Heart left ventricle (tissue), 16 donors: Measurements from ENCODE around the gene USF2. TPM values are rescaled to one million over a fixed set of nuclear protein-coding genes. Genes with fewer than 3 reads are reported as not detected.

Experiments
- ATAC-seq, 4 donors: fragments of 200-7000 bp; cut with Tn5 transposase; one replicate each; pipeline ENCODE4 v1.9.1; 2020 to 2022; ENCODE audit warnings: moderate library complexity in 4 of 4, mild to moderate bottlenecking in 3 of 4, moderate number of reproducible peaks in 1 of 4
- DNase-seq, 5 donors: peaks; one replicate each; pipeline ENCODE4 v3.0.0-alpha.2; 2020
- H3K27ac ChIP-seq, 12 donors: fragments of 200-600 bp; sonication (generic) in 4 of 12; one replicate each; pipeline versions ENCODE4 v1.5.0 to v1.8.0; 2016 to 2022; ENCODE audit warnings: mild to moderate bottlenecking in 2 of 12
- H3K27me3 ChIP-seq, 9 donors: fragments of 200-600 bp; sonication (generic) in 2 of 9; one replicate each; pipeline versions ENCODE4 v1.5.1 to v1.8.0; 2016 to 2022; ENCODE audit warnings: mild to moderate bottlenecking in 3 of 9
- H3K36me3 ChIP-seq, 9 donors: fragments of 200-600 bp; sonication (generic) in 2 of 9; one replicate each; pipeline versions ENCODE4 v1.5.0 to v1.8.0; 2018 to 2022; ENCODE audit warnings: mild to moderate bottlenecking in 2 of 9
- H3K4me1 ChIP-seq, 12 donors: fragments of 200-600 bp; sonication (generic) in 4 of 12; one replicate each; pipeline versions ENCODE4 v1.5.0 to v1.8.0; 2016 to 2022; ENCODE audit warnings: mild to moderate bottlenecking in 3 of 12
- H3K4me3 ChIP-seq, 12 donors: fragments of 200-600 bp; sonication (generic) in 4 of 12; one replicate each; pipeline versions ENCODE4 v1.5.0 to v1.8.0; 2017 to 2022; ENCODE audit warnings: mild to moderate bottlenecking in 9 of 12, moderate library complexity in 4 of 12
- H3K9me3 ChIP-seq, 12 donors: fragments of 200-600 bp; sonication (generic) in 4 of 12; one replicate each; pipeline versions ENCODE4 v1.5.0 to v1.8.0; 2016 to 2022; ENCODE audit warnings: mild to moderate bottlenecking in 1 of 12
- CTCF ChIP-seq, 12 donors: fragments of 200-600 bp; sonication (generic) in 4 of 12; IDR thresholded peaks; one replicate each; pipeline versions ENCODE4 v1.5.0 to v1.8.0; 2018 to 2022; ENCODE audit warnings: antibody characterized with exemption in 12 of 12, mild to moderate bottlenecking in 5 of 12
- POLR2A ChIP-seq, 2 donors: fragments of 450-650 bp; IDR thresholded peaks; one replicate each; pipeline ENCODE4 v1.6.1; 2017; ENCODE audit warnings: antibody characterized with exemption in 2 of 2, mild to moderate bottlenecking in 2 of 2, moderate library complexity in 2 of 2
- WGBS, 4 donors: extraction: QIAGEN DNeasy Blood & Tissue Kit in 2 of 4; methylation state at CpG; one replicate each; pipeline versions ENCODE4 v1.1.5 to v1.1.7; 2013 to 2018; 5-methylcytosine and 5-hydroxymethylcytosine counted together
- intact Hi-C, 10 donors: fragments of 100-400 bp; cut with DNase I; formaldehyde crosslinking; loops; one replicate each; pipeline versions ENCODE4 v1.11.1 to v1.14.2; 2022
- polyA plus RNA-seq, 2 donors: library from polyadenylated mRNA; stranded (reverse); fragments of 200-250 nt; gene quantifications; one replicate each; pipeline ENCODE4 v1.2.3, GENCODE V29; 2013
- total RNA-seq, 9 donors: library from RNA; depleted of rRNA in 2 of 9; stranded (reverse); fragments of >200 nt in 2 of 9; fragmentation: NEBNext Ultra II Directional in 3 of 9; extraction: Animal tissue kit (Norgen Biotek cat#: 25700) in 3 of 9; gene quantifications; one replicate each; pipeline versions ENCODE4 v1.1.0 to v1.2.4, GENCODE V29; 2016 to 2023
- donor health status: ischemic (EF 13 %, LVEDD 7.1; RV severe dilation, severe dysfunction).
- donor health status: healthy with polysubstance abuse.
- donor health status: DM: no; HTN: yes; CAD: no.
- donor health status: DM: no; HTN: no; CAD: no.
- donor health status: ischemic (EF 25% LVEDD 6.9; RV normal size, moderate dysfunction).
- donor health status: ischemic (EF 25% LVEDD 5.7; RV mildly dilated, moderate dysfunction).
- donor health status: healthy.
- donor health status: DM: yes; HTN: yes; CAD: no.
- donor health status: ischemic (EF 35%, LVEDD 5.7; RV mildly dilated, moderate dysfunction).
- donor health status: nonischemic (EF 11% LVEDD 7.7; RV severe dilation, severe dysfunction).
- donor health status: DM: yes; HTN: yes; CAD: no.
- donor health status: PGD.
- donor health status: ischemic (EF 29% LVEDD 5.4; RV normal size, mild dysfunction).
- donor health status: nonischemic (EF 23%, LVEDD 6.1; RV moderate dilation, normal function).

Gene USF2
- total and polyA plus RNA-seq, 11 donors: 134 to 251 (median 159) TPM

- intact Hi-C loops: no loop called here
- DNase-seq: no peak
- Histone ChIP-seq H3K4me1 (peaks cover 0 to 4% (median 0%) of the 10 kb centered on the region in 12 donors), H3K9me3 (no peaks in the 10 kb centered on the region), H3K36me3 (no peaks in the 10 kb centered on the region), H3K27me3 (peaks cover 0 to 19% (median 6%) of the 10 kb centered on the region in 9 donors), H3K4me3 (no peak overlapping the region), H3K27ac (no peak overlapping the region)
- no peak for ATAC-seq
- TF ChIP-seq POLR2A (IDR thresholded peaks at IDR 0.05) (no peak), CTCF (IDR thresholded peaks at IDR 0.05) (no peak)
- 81 to 87% (median 84%) methylated on average over 5 of the region's 5 CpGs for WGBS, 4 donors
Measured at GRCh38 chr19:35288906-35289305, 20.1 kb downstream of the USF2 start.

DNA sequence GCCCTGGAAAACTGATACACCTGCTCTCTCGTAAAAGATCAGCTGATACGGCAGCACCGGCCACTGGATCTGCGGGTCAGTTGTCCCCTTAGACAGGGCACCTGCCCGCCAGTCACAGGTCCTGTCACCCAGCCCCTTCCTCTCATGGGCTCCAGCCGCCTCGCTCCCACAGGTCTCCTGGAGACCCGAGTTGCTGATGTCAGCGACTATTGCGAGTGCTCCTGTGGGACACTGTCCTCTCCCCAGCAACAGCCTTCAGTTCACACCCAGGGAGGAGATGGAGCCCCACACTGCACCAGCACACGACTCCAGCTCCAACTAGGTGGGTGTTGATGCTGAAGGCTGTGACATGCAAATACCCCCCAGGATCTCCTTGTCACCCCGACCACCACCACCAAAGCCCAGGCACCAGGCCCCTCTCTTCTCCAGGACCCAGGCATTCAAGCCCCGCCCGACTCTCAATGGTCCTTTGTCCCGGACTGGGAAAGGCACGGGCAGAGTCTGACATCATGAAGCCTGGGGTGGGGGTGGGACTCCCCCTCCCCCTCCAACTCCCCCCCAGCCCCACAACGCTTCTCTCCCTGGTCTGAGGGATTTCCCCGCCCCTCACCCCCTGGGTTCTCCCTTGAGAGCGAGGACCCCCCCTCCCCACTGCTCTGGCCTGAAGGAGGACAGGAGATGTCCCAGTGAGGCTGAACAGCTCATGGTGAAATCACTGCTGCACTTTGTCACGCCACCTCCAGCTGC is 21.8 kb downstream of the USF2 start:
- DNase-seq: no peak
- 63 to 65% (median 65%) methylated on average over 15 to 20 of the region's 20 CpGs for WGBS, 4 donors
- Histone ChIP-seq H3K27ac (no peak overlapping the region), H3K9me3 (no peaks in the 10 kb centered on the region), H3K4me1 (no peaks in the 10 kb centered on the region), H3K27me3 (peaks cover 0 to 27% (median 6%) of the 10 kb centered on the region in 9 donors), H3K4me3 (no peak overlapping the region), H3K36me3 (no peaks in the 10 kb centered on the region)
- TF ChIP-seq CTCF (IDR thresholded peaks at IDR 0.05): no peak
- TF ChIP-seq POLR2A (IDR thresholded peaks at IDR 0.05): no peak
- intact Hi-C loops: no loop called here
- ATAC-seq: no peak

GRCh38 chr19:35291259-35291658 is 22.5 kb downstream of the USF2 start:
- DNase-seq (no peak), ATAC-seq (no peak)
- WGBS, 4 donors: 66 to 90% (median 73%) methylated on average over 6 of the region's 6 CpGs
- Histone ChIP-seq H3K9me3 (no peaks in the 10 kb centered on the region), H3K27ac (no peak overlapping the region), H3K4me3 (no peak overlapping the region), H3K27me3 (peaks cover 0 to 27% (median 6%) of the 10 kb centered on the region in 9 donors), H3K36me3 (no peaks in the 10 kb centered on the region), H3K4me1 (no peaks in the 10 kb centered on the region)
- intact Hi-C loops: no loop called here
- no peak for TF ChIP-seq POLR2A (IDR thresholded peaks at IDR 0.05)

DNA sequence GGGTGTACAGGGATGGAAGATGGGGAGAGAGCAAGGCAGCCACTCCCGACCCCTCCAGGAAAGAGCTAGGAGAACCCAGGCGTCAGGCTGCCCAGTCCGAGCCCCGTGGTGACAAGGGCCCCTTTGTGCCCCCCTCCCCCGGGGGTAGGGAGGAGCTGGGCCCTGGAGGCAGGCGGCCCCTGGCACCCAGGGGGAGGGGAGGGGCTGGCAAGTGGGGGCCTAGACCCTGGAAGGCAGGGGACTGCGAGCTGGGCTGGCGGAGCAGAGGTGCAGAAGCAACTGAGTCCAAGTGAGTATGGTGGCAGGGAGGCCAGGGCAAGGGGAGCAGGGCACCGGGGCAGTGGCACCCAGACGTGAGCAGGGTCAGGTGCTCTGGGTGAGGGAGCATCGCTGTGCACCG is 23.2 kb downstream of the USF2 start, which contains the start of gene MAG:
TSS of gene MAG (plus strand) at position 246 of the 400 bp plus-strand sequence. CDS start 3,248 bp downstream, outside the sequence.
- Histone ChIP-seq H3K27ac (no peak within 1 kb of the TSS), H3K36me3 (no peaks in the 10 kb centered on the region), H3K9me3 (no peaks in the 10 kb centered on the region), H3K4me3 (no peak within 1 kb of the TSS), H3K4me1 (no peaks in the 10 kb centered on the region), H3K27me3 (peaks cover 0 to 27% (median 6%) of the 10 kb centered on the region in 9 donors)
- ATAC-seq (no peak), DNase-seq (no peak)
- intact Hi-C loops: no loop called here
- 71 to 78% (median 75%) methylated on average over 11 to 12 of the region's 12 CpGs for WGBS, 4 donors
- no peak for TF ChIP-seq CTCF (IDR thresholded peaks at IDR 0.05)
